Lower leg skin (tissue), 4 donors: ENCODE data around the gene SESN2. TPM values are rescaled to one million over a fixed set of nuclear protein-coding genes. Genes with fewer than 3 reads are reported as not detected.

ENCODE experiments used
- DNase-seq, 2 donors: peaks; one replicate each; pipeline ENCODE4 v3.0.0-alpha.2; 2019; ENCODE audit warnings: low spot score in 2 of 2
- H3K4me3 ChIP-seq: fragments of 200-600 bp; sonication (generic); 2 replicates; pipeline ENCODE4 v1.5.1; 2017; ENCODE audit warnings: mild to moderate bottlenecking, low read depth; ENCODE audit not compliant: poor library complexity, severe bottlenecking
- CTCF ChIP-seq, 3 donors: fragments of 450-650 bp; IDR thresholded peaks; one replicate each; pipeline ENCODE4 v1.5.1; 2016; ENCODE audit warnings: antibody characterized with exemption in 3 of 3, mild to moderate bottlenecking in 3 of 3, moderate library complexity in 2 of 3
- POLR2A ChIP-seq, 2 donors: fragments of 450-650 bp; IDR thresholded peaks; one replicate each; pipeline ENCODE4 v1.6.1; 2016 to 2017; ENCODE audit warnings: antibody characterized with exemption in 2 of 2, mild to moderate bottlenecking in 1 of 2, moderate library complexity in 1 of 2
- WGBS, 2 donors: methylation state at CpG; one replicate each; pipeline ENCODE4 v1.1.5; 2018; 5-methylcytosine and 5-hydroxymethylcytosine counted together
- intact Hi-C: fragments of 100-400 bp; cut with DNase I; formaldehyde crosslinking; loops from one replicate; pipeline ENCODE4 v1.15.0; 2023; ENCODE audit warnings: low total_unique reads
- total RNA-seq, 4 donors: library from RNA; depleted of rRNA; stranded (reverse); fragments of >200 nt; gene quantifications; one replicate each; pipeline ENCODE4 v1.1.0, GENCODE V29; 2016

Gene SESN2
- total RNA-seq, 4 donors from 2014 or later, result 8.2 to 13.6 (median 11.1) TPM

GRCh38 chr1:28247612-28248272 is 11.6 kb upstream of the SESN2 start:
- intact Hi-C loops, result no loop called here
- H3K4me3 ChIP-seq, result no peak overlapping the region
- TF ChIP-seq CTCF (IDR thresholded peaks at IDR 0.05), result no peak
- TF ChIP-seq POLR2A (IDR thresholded peaks at IDR 0.05), result no peak
- DNase-seq, result no peak
- WGBS, 2 donors, result 52 to 62% methylated on average over 11 of the region's 11 CpGs

- WGBS, 2 donors, result 0 to 1% methylated on average over 12 of the region's 12 CpGs
- DNase-seq, result peak; percentile 81 to 97
- intact Hi-C loops, result no loop called here
- no peak overlapping the region for H3K4me3 ChIP-seq
- no peak for TF ChIP-seq POLR2A (IDR thresholded peaks at IDR 0.05)
- peak in 1 of 3 donors; percentile 79 for TF ChIP-seq CTCF (IDR thresholded peaks at IDR 0.05)
These were observed 10.9 kb upstream of the SESN2 start for GRCh38 chr1:28248273-28249012.

DNA sequence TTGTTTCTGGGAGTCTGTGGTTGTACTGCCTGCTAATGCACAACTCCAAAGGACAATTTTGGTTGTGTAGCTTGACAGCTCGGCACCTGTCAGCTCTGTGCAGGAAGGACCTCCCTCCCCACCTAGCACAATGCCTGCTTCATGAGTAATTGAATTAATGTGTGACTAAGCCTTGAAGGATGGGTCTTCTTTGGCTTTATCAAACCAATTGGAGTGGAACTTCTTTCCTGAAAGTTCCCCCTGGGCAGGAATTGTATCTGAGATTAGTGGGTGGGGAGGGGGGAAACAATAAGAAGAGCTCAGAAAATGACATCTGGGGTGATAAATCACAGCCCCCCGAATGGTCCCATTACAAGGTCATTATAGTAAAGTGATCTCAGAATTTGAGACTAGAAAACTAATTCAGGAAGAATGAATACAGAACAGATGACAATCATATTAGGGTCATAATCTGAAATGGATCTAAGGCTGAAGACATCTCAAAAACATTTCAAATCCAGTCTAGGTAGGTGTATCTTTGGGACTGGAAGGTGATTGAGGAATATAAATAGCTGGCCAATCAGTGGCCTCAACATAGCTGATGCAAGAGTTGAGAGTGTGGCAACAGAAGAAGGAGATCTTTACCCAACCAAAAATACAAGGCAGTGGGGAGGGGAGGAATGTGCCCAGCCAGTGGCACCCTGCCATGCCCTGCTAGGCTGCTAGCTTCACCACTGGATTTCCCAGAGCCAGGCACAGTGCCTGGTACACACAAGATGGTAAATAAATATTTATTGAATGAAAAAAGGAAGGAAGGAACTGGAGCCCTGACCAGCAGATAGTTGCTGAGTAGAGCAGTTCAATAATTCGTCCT is 10.1 kb upstream of the SESN2 start:
- TF ChIP-seq CTCF (IDR thresholded peaks at IDR 0.05), result no peak
- TF ChIP-seq POLR2A (IDR thresholded peaks at IDR 0.05), result no peak
- H3K4me3 ChIP-seq, result no peak overlapping the region
- DNase-seq, result no peak
- 24 to 33% methylated on average over 3 of the region's 3 CpGs for WGBS, 2 donors
- intact Hi-C loops, result no loop called here

DNA sequence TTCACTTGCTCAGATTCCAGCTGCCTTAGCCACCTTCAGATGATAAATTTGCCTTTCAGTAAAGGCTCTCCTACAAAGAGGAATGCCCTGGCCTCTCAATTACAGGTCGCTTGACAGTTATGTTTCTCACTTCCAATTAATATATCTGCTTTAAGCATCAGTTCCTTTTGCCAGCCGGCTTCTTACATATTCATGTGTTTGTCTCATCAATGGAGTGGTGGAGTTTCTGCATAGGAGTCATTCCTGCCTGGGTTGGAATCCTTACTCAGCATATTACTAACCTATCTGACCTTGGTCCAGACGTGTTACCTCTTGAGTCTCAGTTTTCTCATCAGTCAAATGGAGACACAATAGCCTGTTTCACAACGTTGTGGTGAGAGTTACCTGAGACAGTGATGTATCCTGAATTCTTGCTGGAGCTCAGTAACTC is 9.4 kb upstream of the SESN2 start:
- no peak for DNase-seq
- WGBS, 2 donors, result 39 to 42% methylated on average over 4 of the region's 4 CpGs
- intact Hi-C loops, result no loop called here
- no peak overlapping the region for H3K4me3 ChIP-seq
- TF ChIP-seq POLR2A (IDR thresholded peaks at IDR 0.05) (no peak), CTCF (IDR thresholded peaks at IDR 0.05) (no peak)

DNA sequence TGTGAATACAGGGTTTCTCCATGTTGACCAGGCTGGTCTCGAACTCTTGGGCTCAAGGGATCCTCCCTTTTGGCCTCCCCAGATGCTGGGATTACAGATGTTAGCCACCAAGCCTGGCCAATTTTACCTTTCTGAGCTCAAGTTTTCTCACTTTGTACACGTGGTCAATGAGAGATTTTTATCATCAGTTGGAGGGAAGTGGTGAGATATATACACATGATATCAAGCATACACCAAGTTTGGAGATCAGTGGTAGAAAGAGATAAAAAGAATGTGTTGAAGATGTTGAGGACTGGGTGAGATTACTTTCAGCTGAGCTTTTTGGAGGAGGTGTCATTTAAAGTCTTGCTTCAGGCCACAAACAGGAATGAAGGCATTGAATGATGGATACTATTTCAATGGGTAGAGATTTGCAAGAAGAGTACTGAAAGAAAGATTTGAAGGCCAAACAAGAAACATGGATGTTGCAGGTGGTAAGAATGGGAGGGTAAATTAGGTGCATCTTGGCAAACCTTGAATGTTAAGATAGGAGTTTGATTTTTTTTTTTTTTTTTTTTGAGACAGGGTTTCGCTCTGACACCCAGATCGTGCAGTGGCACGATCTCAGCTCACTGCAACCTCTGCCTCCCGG is 3.0 kb upstream of the SESN2 start:
- H3K4me3 ChIP-seq, result no peak overlapping the region
- intact Hi-C loops, result no loop called here
- WGBS, 2 donors, result 74 to 80% methylated on average over 6 of the region's 6 CpGs
- no peak for DNase-seq
- no peak for TF ChIP-seq POLR2A (IDR thresholded peaks at IDR 0.05)
- TF ChIP-seq CTCF (IDR thresholded peaks at IDR 0.05), result no peak
